ENCODE data around the gene HOXD11.

Gene HOXD11

GRCh38 chr2:176079285-176079830 is 27.7 kb upstream of the HOXD11 start:
- TF ChIP-seq MAX (IDR thresholded peaks at IDR 0.05): no peak

GRCh38 chr2:176079831-176080539 is 27.1 kb upstream of the HOXD11 start:
- TF ChIP-seq CEBPB (IDR thresholded peaks at IDR 0.05): no peak
- peak; percentile 98 for TF ChIP-seq ZBTB7A (IDR thresholded peaks at IDR 0.05; ENCODE audit: low read depth)
- TF ChIP-seq RAD21 (IDR thresholded peaks at IDR 0.05; ENCODE audit: low read depth): peak; percentile 42; the same call in 1 of the 2 replicates

GRCh38 chr2:176080540-176081375 is 26.3 kb upstream of the HOXD11 start:
- TF ChIP-seq USF1 (IDR thresholded peaks at IDR 0.05) (peak; percentile 58), EGR1 (IDR thresholded peaks at IDR 0.05) (peak; percentile 35; the same call in 1 of the 2 replicates), MAX (IDR thresholded peaks at IDR 0.05) (peak; percentile 97), TCF12 (IDR thresholded peaks at IDR 0.05; ENCODE audit: low read depth) (no peak; the same call in 1 of the 2 replicates), REST (IDR thresholded peaks at IDR 0.05; ENCODE audit: low read depth) (no peak)

- no peak for TF ChIP-seq FOXM1 (IDR thresholded peaks at IDR 0.05; ENCODE audit: borderline replicate concordance, low read depth)
- TF ChIP-seq YY1 (IDR thresholded peaks at IDR 0.05; ENCODE audit: low read depth): no peak
- no peak for TF ChIP-seq NFIC (IDR thresholded peaks at IDR 0.05)
- TF ChIP-seq CREB1 (IDR thresholded peaks at IDR 0.05; ENCODE audit: low read depth): no peak
- TF ChIP-seq ZBTB7A (IDR thresholded peaks at IDR 0.05; ENCODE audit: low read depth): no peak
- no peak for TF ChIP-seq REST (IDR thresholded peaks at IDR 0.05; ENCODE audit: low read depth)
These were observed 25.7 kb upstream of the HOXD11 start for GRCh38 chr2:176081376-176081836.

GRCh38 chr2:176081837-176082524 is 25.1 kb upstream of the HOXD11 start:
- TF ChIP-seq CEBPB (IDR thresholded peaks at IDR 0.05) (no peak), TEAD4 (IDR thresholded peaks at IDR 0.05) (no peak), MAX (IDR thresholded peaks at IDR 0.05) (no peak), REST (IDR thresholded peaks at IDR 0.05; ENCODE audit: low read depth) (no peak), FOXM1 (IDR thresholded peaks at IDR 0.05; ENCODE audit: borderline replicate concordance, low read depth) (no peak), EGR1 (IDR thresholded peaks at IDR 0.05) (no peak), YY1 (IDR thresholded peaks at IDR 0.05; ENCODE audit: low read depth) (no peak), TAF1 (IDR thresholded peaks at IDR 0.05; ENCODE audit: low read depth) (no peak), NFIC (IDR thresholded peaks at IDR 0.05) (no peak), RAD21 (IDR thresholded peaks at IDR 0.05; ENCODE audit: low read depth) (no peak), USF1 (IDR thresholded peaks at IDR 0.05) (no peak), ZBTB7A (IDR thresholded peaks at IDR 0.05; ENCODE audit: low read depth) (no peak), CREB1 (IDR thresholded peaks at IDR 0.05; ENCODE audit: low read depth) (no peak), TCF12 (IDR thresholded peaks at IDR 0.05; ENCODE audit: low read depth) (no peak), EP300 (IDR thresholded peaks at IDR 0.05; ENCODE audit: borderline replicate concordance) (no peak)

Data from Ishikawa (cell line).